NCI-H524 (cell line): Measurements from ENCODE around the gene SEC24A.
"Not testable (repeated sequence)": the region's sequence is repeated elsewhere in the genome, so short reads cannot be mapped to it uniquely, and the experiment has no call there.

Experiments used
- DNase-seq, 2 experiments: peaks; one replicate each; lab custom pipeline; 2025; lab: John Stamatoyannopoulos, UW

The SEC24A gene

DNA sequence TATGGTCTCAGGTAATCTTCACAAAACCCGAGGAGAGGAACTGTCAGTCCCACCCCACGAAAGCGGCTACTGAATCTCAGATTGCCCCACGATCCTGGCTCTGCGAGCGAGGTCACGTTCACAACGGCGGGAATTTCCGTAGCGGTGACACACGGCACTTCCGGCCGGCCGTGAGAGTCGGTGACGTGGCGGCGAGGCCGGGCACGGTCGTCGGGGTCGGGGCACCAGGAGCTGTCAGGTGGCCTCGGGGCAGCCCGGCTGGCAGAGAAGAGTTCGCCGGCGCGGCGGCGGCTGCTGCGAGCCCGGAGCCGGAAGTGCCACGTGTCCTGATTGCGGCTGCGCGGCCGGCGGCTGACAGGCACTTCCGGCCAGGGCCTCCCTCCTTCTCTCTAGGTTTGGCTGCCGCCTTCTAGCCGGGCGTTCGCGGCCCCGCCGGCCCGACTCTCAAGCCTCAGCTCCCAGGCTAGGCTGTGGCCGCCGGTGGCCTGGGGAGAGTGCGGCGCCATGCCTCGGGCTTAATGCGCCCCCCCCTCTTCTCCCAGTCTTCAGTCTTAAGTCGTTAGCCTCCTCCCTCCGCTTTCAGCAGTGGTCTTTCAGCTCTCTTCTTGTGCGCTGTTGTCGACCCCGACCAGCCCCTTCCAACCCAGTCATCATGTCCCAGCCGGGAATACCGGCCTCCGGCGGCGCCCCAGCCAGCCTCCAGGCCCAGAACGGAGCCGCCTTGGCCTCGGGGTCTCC is at the start of gene SEC24A:
Gene SEC24A, plus strand, starts transcription at position 361 of the 738 bp plus-strand sequence. Its CDS starts 292 bp downstream, at position 653.
- peak; percentile 83 to 85 for DNase-seq

DNA sequence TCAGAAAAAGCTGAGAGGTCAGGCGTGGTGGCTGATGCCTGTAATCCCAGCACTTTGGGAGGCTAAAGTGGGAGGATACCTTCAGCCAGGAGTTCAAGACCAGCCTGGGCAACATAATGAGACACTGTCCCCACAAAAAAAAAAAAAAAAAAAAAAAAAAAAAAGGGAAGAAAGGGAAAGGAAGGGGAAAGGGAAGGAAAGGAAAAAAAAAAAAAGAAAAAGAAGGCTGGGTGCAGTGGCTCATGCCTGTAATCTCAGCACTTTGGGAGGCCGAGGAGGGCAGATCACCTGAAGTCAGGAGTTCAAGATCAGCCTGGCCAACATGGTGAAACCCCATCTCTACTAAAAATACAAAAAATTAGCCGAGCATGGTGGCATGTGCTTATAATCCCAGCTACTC is 48.8 kb upstream of the SEC24A start:
- not testable (repeated sequence) for DNase-seq

DNA sequence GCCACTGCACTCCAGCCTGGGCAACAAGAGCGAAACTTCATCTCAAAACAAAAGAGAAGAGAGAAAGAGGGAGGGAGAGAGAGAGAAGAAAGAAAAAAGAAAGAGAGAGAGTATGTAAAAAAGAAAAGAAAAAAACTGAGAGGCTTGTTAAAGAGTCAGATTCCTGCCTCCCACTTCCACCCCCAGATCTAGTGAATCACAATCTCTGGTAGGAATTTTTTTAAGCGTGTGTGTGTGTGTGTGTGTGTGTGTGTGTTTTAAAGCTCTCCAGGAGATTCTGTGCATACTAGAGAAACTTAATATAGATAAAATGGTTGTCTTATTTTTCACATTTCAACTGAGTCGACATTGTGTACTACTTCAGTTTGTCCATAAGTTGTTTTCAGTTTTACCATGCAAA is 48.0 kb upstream of the SEC24A start:
- DNase-seq = no peak

DNA sequence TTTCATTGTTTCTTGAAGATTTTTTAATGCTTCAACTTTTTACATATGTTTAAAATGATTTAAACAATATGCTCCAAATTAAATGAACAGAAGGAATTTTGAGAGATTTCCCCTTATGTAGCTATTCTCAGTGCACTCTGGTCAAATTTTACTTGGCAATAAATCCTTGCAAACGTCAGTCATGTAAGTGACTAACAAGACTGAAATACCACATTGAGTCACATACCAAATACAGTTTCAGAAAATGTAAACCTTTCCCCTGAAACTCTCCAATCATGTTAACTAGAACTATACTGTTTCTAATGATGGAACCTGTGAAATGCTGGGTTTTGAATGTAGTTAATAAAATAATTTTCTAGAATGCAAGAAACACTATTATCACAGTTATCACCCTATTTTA is 45.5 kb upstream of the SEC24A start:
- DNase-seq = no peak

DNA sequence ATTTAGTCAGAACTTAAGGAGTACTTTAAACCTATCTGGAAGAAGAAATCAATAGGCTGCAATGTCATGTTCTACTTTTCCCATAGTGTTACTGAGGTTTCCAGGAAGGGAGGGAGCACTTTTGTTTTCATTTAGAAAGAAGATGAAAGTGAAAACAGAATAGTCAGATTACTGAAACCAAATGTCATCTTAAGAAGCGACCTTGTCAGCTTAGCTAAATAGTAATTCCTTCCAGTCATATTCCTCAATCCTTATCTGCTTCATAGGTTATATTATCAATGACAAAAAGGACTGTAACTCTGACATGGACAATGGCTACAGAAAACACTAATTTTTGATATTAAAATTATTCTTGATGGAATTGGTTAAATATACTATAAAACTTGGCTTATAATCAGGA is 43.7 kb upstream of the SEC24A start:
- no peak for DNase-seq

DNA sequence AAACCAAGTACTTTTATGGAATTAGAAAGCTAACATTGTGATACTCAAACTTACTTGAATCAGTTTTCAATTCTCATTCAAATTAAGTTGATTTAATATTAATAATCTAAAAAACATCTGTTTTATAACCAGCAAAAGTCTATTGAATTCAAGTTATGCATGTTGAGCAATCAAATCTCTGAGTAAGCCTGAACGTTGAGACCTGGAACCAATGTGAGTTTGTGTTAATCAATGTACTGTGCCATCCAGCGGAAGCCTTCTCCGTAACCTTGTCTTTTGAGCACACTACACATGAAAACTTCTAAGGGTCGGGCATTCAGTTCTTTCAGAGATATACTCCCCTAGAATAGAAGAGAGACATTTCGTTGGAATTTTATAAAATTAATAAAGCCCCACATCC is 41.9 kb upstream of the SEC24A start:
- no peak for DNase-seq

DNA sequence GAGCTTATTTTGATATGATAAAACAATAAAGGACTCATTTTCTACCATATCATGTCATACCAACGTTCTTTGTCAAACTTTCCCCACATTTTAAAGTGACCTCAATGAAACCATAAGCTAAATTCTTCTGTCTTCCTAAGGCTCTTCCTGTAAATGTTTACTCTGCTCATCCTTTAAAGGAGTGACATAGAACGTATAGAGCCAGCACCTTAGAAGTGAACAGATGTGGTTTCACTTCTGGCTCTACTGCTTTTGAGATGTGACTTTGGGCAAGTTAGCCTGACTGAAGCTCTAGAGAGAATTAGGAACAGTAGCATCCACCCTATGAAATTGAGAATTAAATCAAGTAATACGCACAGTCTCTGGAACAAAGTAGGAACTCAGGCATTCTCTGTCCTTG is 40.0 kb upstream of the SEC24A start:
- no peak for DNase-seq

DNA sequence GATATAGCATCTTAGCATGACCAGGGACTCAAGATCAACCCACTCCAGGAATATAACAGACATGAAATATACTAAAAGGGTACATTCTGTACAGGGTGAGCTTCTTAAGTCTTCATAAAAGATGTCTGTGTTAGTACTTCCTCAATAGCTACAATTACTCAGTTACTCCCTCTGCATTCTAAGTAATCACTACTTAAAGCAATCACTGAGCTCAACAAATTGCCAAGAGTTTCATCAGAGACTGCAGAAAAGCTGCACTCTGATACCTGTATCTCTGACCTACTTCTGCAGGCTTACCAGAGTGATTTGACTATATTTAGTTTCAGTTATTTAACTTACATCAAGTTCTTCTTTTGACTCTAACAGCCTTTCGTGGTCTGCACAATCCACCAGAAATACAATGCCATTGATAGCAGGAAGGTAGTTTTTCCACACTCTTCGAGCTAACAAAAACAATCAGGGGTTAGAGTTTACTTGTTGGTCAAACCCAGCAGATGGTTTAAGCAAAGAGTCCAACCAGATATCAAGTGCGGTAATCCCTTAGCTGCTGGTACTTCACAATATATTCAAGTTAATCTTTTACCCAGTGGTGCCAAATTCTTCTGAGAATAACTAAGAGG is 39.2 kb upstream of the SEC24A start:
- DNase-seq = peak; percentile 66 to 88

DNA sequence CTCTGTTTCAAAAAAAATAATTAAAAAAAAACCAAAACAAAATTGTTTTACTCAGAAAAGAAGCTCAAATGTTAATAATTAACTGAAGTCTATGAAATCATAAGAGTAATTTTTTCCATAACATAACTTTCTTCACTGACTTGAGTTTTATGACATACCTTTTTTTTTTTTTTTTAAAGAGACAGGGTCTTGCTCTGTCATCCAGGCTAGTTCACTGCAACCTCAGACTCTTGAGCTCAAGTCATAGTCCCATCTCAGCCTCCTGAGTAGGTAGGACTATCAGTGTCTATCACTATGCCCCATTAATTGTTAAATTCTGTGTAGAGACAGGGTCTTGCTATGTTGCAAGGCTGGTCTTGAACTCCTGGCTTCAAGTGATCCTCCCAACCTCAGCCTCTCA is 37.9 kb upstream of the SEC24A start:
- no peak for DNase-seq

DNA sequence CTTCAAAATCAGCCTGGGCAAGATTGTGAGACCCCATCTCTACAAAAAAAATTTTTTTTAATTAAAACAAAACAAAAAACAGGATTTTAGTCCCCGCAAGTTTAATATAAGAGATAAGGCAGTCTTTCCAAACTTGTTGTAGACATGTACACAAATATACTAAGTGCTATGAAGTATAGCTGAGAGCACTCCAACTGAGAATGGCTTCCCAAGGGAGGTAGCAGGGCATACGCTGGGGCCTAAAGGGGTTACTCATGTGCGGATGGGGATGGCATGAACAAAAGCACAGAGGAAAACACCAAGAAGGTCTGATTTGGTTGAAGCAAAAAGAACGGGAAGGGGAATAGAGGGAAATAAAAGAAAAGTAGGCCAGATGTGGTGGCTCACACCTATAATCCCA is 37.1 kb upstream of the SEC24A start:
- DNase-seq = no peak

DNA sequence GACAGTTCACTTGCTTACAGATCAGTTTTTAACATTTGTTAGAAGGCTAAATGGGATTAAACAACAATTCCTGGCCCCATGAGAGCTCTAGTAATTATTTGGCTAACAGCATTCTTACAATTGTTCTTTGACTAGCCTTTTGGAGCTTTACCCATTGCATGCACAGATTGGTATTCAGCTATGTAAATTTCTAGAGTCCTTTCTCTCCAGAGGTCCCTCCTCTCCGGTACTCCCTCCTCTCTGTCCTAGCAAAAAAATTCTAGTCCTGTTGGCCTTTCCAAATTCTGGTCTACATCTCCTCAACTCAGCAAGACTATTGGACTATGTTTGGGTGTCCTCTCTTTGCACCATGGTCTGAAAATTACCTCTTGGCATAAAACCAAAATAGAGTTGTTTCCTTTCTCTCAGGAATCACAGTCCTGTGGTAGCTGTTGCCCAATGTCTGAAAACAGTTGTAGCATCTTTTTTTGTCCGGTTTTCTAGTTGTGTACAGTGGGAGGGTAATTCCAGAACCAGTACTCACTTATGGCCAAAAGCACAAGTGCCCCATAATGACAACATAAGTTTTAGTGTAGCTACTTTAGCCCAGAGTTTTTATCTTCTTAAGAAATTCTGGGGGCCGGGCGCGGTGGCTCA is 34.0 kb upstream of the SEC24A start:
- DNase-seq = no peak

DNA sequence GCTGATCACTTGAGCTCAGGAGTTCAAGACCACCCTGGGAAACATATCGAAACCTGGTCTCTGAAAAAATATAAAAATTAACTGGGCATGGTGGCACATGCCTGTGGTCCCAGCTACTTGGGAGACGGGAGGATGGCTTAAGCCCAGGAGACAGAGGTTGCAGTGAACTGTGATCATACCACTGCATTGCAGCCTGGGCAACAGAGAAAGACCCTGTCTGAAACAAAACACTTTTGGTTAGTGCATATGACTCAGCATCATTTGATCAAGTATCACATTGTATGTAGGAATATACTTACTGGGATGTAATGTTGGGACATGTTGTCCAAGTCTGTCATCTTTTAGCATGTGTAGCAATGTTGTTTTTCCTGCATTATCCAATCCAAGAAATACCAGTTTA is 28.0 kb upstream of the SEC24A start:
- DNase-seq = no peak

DNA sequence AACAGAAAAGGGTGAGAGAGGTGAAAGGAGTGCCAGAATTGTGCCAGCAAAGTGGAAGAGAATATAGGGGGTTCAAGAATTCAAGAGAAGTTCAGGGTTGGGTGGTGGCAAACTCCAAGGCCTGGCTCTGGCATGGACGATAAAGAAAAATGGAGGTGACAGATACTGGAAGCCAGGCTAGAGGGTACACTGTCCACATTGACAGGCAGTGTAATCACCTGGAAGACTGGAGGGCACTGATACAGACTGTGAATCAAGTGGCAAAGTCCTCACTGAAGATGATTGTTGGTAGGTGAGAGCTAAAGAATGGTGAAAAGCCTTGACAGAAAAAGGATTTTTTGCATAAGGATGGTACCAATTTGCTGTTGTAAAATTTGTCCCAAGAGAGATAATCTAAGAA is 23.0 kb upstream of the SEC24A start:
- DNase-seq = no peak

DNA sequence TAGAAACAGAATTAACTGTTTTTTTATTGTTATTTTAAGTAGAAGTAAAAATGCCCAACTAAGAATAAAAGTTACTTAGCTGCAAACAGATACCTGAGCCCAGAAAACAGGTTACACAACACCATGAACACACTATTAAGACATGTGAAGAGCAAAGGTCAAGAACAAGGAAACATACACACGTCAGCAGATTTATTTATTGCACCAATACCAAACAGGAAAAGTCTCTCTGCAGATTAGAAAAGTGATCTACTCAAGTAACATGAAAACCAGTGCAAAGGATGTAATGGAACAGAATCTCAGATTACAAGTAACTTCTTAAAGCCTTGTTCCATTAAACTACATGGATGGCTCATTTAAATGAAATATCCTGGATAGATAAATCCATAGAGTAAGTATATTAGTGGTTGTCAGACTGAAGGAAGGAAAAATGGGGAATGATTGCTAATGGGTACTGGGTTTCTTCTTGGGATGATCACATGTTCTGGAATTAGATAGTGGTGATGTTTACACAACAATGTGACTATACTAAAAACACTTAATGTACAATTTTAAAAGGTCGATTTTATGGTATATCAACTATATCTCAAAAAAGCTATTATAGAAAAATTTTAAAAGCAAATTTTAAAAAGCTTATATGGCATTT is 22.1 kb upstream of the SEC24A start:
- no peak for DNase-seq

DNA sequence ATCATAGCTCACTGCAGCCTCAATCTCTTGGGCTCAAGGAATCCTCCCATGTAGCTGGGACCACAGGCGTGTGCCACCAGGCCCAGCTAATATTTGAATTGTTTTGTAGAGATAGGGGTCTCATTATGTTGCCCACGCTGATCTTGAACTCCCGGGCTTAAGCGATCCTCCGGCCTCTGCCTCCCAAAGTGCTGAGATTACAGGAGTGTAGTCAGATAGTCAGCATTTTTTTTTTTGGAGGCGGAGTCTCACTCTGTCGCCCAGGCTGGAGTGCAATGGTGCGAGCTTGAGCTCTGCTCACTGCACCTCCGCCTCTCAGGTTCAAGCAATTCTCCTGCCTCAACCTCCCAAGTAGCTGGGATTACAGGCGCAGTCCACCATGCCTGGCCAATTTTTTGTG is 14.4 kb upstream of the SEC24A start:
- DNase-seq = no peak

DNA sequence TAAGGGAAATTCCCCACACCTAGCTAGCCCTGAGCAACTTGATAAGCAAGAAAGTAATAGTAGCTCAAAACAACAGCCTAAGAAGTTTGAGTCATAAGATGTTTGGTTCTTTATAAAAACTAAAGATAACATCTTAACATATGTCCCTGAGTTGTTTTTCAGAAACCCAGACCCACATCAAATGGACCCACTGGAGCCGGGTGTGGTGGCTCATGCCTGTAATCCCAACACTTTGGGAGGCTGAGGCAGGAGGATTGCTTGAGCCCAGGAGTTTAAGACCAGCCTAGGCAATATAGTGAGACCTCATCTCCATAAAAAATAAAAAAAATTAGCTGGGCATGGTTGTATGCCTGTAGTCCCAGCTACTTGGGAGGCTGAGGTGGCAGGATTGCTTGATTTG is 13.2 kb upstream of the SEC24A start:
- DNase-seq = not testable (repeated sequence)

DNA sequence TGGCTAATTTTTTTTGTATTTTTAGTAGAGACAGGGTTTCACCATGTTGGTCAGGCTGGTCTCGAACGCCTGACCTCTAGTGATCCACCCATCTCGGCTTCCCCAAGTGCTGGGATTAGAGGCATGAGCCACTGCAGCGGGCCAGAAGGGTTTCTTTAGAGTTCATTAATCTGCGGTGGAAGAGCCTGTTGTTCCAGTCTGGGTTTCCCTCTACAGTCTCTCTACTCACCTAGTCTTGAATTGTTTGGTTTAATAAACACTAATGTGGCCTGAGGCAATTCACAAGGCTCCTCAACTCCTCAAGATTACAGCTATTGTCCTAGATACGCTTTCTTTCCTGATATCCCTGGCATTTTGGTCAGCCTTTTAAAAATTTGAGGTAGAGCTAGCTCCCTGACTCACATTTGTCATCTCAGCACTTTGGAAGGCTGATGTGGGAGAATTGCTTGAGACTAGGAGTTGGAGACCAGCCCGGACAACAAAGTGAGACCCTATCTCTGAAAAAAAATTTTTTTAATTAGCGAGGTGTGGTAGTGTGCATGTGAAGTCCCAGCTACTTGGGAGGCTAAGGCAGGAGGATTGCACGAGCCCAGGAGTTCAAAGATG is 11.4 kb upstream of the SEC24A start:
- no peak for DNase-seq

DNA sequence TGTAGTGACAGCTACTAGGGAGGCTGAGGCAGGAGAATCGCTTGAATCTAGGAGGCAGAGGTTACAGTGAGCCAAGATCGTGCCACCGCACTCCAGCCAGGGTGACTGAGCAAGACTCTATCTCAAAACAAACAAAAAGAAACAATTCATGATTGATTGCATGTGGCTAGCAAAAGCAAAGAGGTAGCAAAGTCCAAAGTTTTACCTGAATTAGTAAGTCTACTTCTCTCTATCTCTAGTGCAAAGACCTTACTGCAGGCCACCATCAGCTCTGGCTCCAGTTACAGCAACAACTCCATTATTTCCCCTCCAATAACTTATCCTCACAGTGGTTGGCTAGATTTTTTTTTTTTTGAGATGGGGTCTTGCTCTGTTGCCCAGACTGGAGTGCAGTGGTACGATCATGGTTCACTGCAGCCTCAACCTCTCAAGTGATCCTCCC is 9.8 kb upstream of the SEC24A start:
- no peak for DNase-seq

DNA sequence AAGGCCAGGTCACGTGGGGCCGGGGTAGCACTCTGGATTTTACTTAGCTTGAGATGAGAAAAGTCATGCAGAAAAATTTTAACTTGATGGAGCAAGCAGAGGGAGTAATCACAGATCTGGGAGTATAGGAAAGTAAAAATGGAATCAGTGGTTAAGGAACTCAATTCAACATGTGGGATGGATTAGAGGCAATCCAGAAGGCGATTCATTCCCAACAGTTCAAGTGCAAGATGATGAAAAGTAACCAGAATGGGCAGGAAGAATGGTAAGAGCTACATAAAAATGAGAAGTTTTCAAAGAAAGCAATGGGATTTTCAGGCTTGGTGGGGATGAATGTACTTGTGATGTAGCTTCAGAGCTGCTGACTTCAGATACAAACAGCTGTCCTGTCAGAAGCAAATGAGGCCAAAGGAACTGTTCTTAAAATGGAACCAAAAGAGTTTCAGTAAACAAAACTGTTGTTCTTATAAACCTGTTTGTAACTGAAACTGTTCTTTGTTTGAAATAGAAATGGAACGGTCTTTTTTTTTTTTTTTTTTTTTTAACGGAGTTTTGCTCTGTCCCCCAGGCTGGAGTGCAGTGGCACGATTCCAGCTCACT is 5.6 kb upstream of the SEC24A start:
- DNase-seq = no peak

DNA sequence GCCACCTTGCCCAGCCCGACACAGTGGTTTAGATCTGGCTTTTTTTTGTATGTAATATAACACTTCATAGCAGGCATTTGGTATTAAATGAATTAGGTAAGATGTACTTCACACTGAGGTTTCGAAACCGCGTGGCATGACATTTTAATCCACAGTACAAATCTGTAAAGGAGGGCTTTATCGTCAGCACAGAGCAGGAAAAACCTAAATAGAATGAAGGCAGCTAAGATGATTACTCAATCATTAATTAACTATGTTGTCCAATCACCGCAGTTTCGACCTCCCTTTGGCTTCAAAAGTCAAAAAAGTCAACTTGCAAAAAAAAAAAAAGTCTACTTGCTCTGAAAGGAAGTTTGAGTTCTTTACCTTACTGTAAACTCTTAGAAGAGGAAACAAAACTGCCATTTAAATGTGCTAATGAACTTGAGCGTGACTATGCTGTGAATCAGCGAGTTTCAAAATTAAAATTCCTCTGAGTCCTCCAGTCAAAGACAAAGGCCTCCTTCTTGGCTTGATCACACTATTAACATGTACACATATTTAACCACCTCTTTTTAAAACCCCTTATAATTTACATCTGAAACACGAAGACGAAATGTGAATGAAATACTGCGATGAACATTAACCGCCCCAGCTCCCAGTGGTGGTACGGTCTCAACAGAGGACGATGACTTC is 698 bp upstream of the SEC24A start:
- DNase-seq = no peak

DNA sequence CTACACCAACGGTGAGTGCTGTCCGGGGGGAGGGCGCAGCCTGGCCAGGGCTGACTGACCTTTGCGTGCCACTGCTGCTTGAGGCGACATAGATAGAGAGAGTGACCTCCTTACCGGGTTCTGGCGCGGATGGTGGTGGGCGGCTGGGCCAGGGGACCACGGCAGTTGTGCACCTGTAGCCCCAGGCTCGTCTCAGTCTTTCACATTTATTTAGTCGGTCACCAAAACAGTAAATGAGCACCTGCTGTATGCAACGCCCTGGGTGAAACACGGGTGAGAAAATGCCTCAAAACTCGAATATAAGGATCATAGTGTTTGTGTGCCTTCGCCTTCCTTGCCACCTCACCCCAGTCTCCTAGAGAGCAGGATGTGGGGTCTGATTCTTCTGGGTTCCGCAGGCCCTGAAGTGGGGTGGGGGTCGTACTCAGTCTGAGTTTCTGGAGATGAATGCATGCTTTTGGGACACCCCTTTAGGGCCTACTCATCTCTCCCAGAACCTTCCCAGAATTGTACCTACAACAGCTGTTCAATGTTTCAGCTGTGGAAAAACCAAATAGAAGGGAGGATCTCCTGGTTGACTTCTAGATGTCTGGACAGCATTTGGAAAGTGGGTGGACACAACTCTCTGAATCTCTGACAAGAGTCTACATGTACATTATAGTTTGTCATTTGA is 714 bp downstream of the SEC24A start:
- DNase-seq = no peak
